ENCODE measurements around the gene PPP1R7. TPM values are rescaled to one million over a fixed set of nuclear protein-coding genes. Genes with fewer than 3 reads are reported as not detected.

PPP1R7 gene
- total RNA-seq, 1 experiment from 2014 or later = 45.4 TPM

- POLR2A ChIA-PET = interaction anchor here (1.3 kb wide), 1 partner anchor 12 kb away, joined by 3 read pairs; the partner anchor contains the start of gene PASK
- CTCF ChIA-PET = no interaction called here
- RAD21 ChIA-PET (ENCODE audit: low non-redundant PET in 1 of 2, low total read pairs in 2 of 2, uncharacterized antibody in 2 of 2, unreplicated experiment in 2 of 2) = no interaction called here
- 0 out of 2 replicates have a peak, but pooled peaks cover 2% of the 10 kb centered on the region for H3K79me2 ChIP-seq (ENCODE audit: insufficient read depth, low read length)
- TF ChIP-seq MAX (IDR thresholded peaks at IDR 0.05) = no peak
- no peak for TF ChIP-seq EZH2 (IDR thresholded peaks at IDR 0.05)
- TF ChIP-seq EGR1 (IDR thresholded peaks at IDR 0.05; ENCODE audit: low read depth) = no peak
- TF ChIP-seq ZNF274 (IDR thresholded peaks at IDR 0.05; ENCODE audit: low read depth, low read length) = no peak
- TF ChIP-seq TCF7L2 (IDR thresholded peaks at IDR 0.05; ENCODE audit: borderline replicate concordance, extremely low read depth, insufficient read depth, insufficient read length) = no peak
- TF ChIP-seq POLR2AphosphoS5 (IDR thresholded peaks at IDR 0.05; ENCODE audit: low read depth, low read length) = no peak
- no peak for TF ChIP-seq REST (IDR thresholded peaks at IDR 0.05; ENCODE audit: low read depth)
- no peak for TF ChIP-seq FOSL1 (IDR thresholded peaks at IDR 0.05; ENCODE audit: low read depth)
- TF ChIP-seq CEBPB (IDR thresholded peaks at IDR 0.05; ENCODE audit: low read depth) = no peak
- no peak for TF ChIP-seq SIN3A (IDR thresholded peaks at IDR 0.05; ENCODE audit: low read depth)
- no peak for TF ChIP-seq RAD21 (IDR thresholded peaks at IDR 0.05; ENCODE audit: low read depth)
- TF ChIP-seq POLR2A (IDR thresholded peaks at IDR 0.05; ENCODE audit: borderline replicate concordance, extremely low read depth, insufficient read depth, insufficient read length) = no peak
- TF ChIP-seq ZFX (IDR thresholded peaks at IDR 0.05) = no peak
- no peak for TF ChIP-seq CBX3 (IDR thresholded peaks at IDR 0.05; ENCODE audit: low read depth)
- TF ChIP-seq YY1 (IDR thresholded peaks at IDR 0.05; ENCODE audit: extremely low read depth, insufficient replicate concordance, low read depth, low read length) = no peak
- H3K27me3 ChIP-seq (ENCODE audit: insufficient read depth, low read length) = no peaks in the 10 kb centered on the region
- DNase-seq (ENCODE audit: low read depth, low spot score) = no peak
- H3K36me3 ChIP-seq (ENCODE audit: control insufficient read depth in 1 of 2, insufficient read depth in 2 of 2, low read length in 2 of 2) = peaks cover 3 to 4% of the 10 kb centered on the region in 2 experiments; a peak in 3 of 4 replicates
- H3K9me3 ChIP-seq (ENCODE audit: control insufficient read depth in 1 of 2, insufficient read depth in 1 of 2, low read depth in 1 of 2, low read length in 2 of 2) = no peaks in the 10 kb centered on the region
- no TSS peak for BruUV-seq (replicated peaks)
- no peak overlapping the region for H2AFZ ChIP-seq (ENCODE audit: low read depth, low read length, poor library complexity, severe bottlenecking)
- intact Hi-C loops (cut with micrococcal nuclease) = no loop called here
- no peaks in the 10 kb centered on the region for H4K20me1 ChIP-seq (ENCODE audit: insufficient read depth)
- ATAC-seq = no peak
- no peaks in the 10 kb centered on the region for H3K9me2 ChIP-seq (ENCODE audit: insufficient read depth)
- H3K27ac ChIP-seq (ENCODE audit: low read depth, low read length) = no peak overlapping the region
- H3K4me2 ChIP-seq (ENCODE audit: low read length) = no peak overlapping the region
- H3K4me3 ChIP-seq (replicated peaks in 1 of 2; ENCODE audit: low read depth in 1 of 2, low read length in 2 of 2) = no peak overlapping the region
- no peaks in the 10 kb centered on the region for H3K4me1 ChIP-seq (ENCODE audit: control insufficient read depth in 1 of 2, insufficient read depth in 2 of 2, low read length in 2 of 2)
- H3K9ac ChIP-seq (ENCODE audit: low read length) = no peak overlapping the region
These were observed 12.7 kb upstream of the PPP1R7 start for GRCh38 chr2:241137276-241138190.

All from HCT116 (cell line).